Measurements from ENCODE around the gene PTK7.
A peak's percentile ranks its signal among the peaks of the same experiment; 100 is the strongest.

The PTK7 gene

DNA sequence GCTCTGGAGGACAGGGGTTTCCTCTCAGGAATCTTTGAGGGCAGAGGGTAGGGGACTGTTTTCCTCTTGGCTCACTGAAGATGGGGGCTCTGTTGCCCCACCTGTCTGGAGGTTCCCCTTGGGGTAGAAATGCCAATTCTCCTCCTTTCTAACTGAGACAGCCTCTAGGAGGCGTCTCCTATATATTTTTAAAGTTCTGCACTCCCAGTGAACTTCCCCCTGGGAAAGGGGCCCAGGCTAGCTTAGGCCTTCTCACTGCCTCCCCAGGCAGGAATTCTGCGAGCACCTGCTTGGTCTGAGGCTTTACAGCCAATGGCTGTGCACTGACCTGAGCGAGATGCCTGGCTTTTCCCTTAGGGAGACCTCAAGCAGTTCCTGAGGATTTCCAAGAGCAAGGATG lies 70.1 kb downstream of the PTK7 start:
- H3K9me3 ChIP-seq (ENCODE audit: control insufficient read depth, low read length) = no peaks in the 10 kb centered on the region
- H2AK5ac ChIP-seq (ENCODE audit: low read length, severe bottlenecking) = no peak overlapping the region
- H2BK5ac ChIP-seq (ENCODE audit: low read depth, low read length, poor library complexity, severe bottlenecking) = no peak overlapping the region
- H3K79me1 ChIP-seq (replicated peaks; ENCODE audit: low read length, poor library complexity, severe bottlenecking) = peaks cover 37% of the 10 kb centered on the region
- H3K18ac ChIP-seq (ENCODE audit: low read depth in 1 of 2, low read length in 2 of 2) = no peak overlapping the region
- no peak for DNase-seq
- H2AFZ ChIP-seq (ENCODE audit: low read depth, low read length) = no peak overlapping the region
- H3K9ac ChIP-seq (ENCODE audit: low read length) = no peak overlapping the region
- no peak overlapping the region for H3K23ac ChIP-seq (ENCODE audit: low read length in 2 of 2)
- H3K36me3 ChIP-seq (ENCODE audit: control insufficient read depth in 1 of 2, insufficient read depth in 2 of 2, low read depth in 1 of 2, low read length in 2 of 2) = peaks cover 20 to 73% of the 10 kb centered on the region in 2 experiments
- H3K4me1 ChIP-seq (ENCODE audit: control insufficient read depth, insufficient read depth, low read depth, low read length) = peaks cover 14% of the 10 kb centered on the region
- H3K27me3 ChIP-seq (ENCODE audit: control insufficient read depth in 1 of 2, insufficient read depth in 1 of 2, low read length in 2 of 2) = no peaks in the 10 kb centered on the region
- H3K14ac ChIP-seq (ENCODE audit: low read length in 2 of 2) = no peak overlapping the region
- no peak overlapping the region for H4K91ac ChIP-seq (ENCODE audit: low read length)
- no peak overlapping the region for H3K4me3 ChIP-seq (ENCODE audit: insufficient read depth in 1 of 2, low read depth in 1 of 2, low read length in 2 of 2)
- H3K27ac ChIP-seq (ENCODE audit: low read length, poor library complexity, severe bottlenecking) = no peak overlapping the region
- no peak overlapping the region for H3K4me2 ChIP-seq (ENCODE audit: low read length, poor library complexity, severe bottlenecking)
- no peak overlapping the region for H2BK120ac ChIP-seq (ENCODE audit: low read depth, low read length)
- 93% methylated on average over 3 of the region's 3 CpGs for WGBS
- no peak overlapping the region for H2BK15ac ChIP-seq (ENCODE audit: low read depth, poor library complexity, severe bottlenecking)
- no peak overlapping the region for H4K8ac ChIP-seq (ENCODE audit: low read length)
- H3K4ac ChIP-seq (ENCODE audit: low read depth in 1 of 2, low read length in 2 of 2) = no peak overlapping the region
- no peak overlapping the region for H2BK12ac ChIP-seq (ENCODE audit: low read length in 2 of 2)

DNA sequence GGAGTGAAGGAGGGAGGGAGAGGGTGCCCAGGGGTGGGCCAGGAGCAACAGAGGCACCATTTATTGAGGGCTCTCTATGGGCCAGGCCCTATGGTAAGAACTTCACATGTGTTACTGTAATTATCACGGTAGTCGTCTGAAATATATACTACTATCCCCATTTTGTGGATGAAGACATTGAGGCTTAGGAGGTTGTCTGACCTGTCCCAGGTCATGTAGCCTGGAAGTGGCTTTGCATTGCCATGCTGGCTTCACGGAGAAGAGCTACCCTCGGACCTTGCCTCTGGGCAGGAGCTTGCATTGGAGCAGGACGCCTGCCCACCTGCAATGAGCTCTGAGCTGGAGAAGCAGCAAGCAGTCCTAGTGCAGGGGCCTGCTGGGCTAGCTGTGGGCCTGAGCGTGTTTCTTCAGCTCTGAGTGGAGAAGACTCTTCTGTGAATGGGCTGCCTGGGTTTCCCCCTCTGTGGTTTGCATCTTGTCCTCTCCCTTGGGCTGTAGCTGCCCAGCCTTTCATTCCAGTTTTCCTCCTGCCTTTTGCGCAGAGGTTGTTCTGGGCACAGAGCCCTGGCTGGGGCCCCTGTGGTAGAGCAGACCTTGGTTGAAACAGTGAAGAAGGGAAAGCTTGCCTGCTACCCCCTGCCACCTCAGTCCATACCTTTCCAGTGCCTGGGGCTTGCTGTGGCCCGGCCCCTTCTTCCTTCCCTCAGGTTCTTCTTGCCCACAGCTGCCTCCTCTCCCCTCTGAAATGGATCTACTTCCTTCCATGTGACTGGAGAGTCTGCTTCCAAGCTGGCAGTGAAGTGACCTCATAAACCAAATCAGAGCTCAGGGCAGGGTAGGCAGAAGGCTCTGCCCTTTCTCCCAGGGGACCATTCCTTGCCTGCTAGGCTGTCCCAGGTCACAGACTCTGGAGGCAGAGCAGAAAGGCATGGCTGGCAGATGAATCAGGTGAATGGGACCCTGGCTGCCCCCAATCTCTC lies 70.9 kb downstream of the PTK7 start:
- H3K18ac ChIP-seq (ENCODE audit: low read depth in 1 of 2, low read length in 2 of 2) = no peak overlapping the region
- H4K8ac ChIP-seq (ENCODE audit: low read length) = no peak overlapping the region
- no peak overlapping the region for H2AK5ac ChIP-seq (ENCODE audit: low read length, severe bottlenecking)
- no peak overlapping the region for H2BK12ac ChIP-seq (ENCODE audit: low read length in 2 of 2)
- H3K4ac ChIP-seq (ENCODE audit: low read depth in 1 of 2, low read length in 2 of 2) = no peak overlapping the region
- no peak overlapping the region for H2AFZ ChIP-seq (ENCODE audit: low read depth, low read length)
- H3K14ac ChIP-seq (ENCODE audit: low read length in 2 of 2) = no peak overlapping the region
- H3K23ac ChIP-seq (ENCODE audit: low read length in 2 of 2) = no peak overlapping the region
- no peak overlapping the region for H3K4me2 ChIP-seq (ENCODE audit: low read length, poor library complexity, severe bottlenecking)
- peaks cover 20 to 70% of the 10 kb centered on the region in 2 experiments for H3K36me3 ChIP-seq (ENCODE audit: control insufficient read depth in 1 of 2, insufficient read depth in 2 of 2, low read depth in 1 of 2, low read length in 2 of 2)
- H3K27ac ChIP-seq (ENCODE audit: low read length, poor library complexity, severe bottlenecking) = no peak overlapping the region
- no peak overlapping the region for H2BK120ac ChIP-seq (ENCODE audit: low read depth, low read length)
- DNase-seq = no peak
- no peak overlapping the region for H3K4me3 ChIP-seq (ENCODE audit: insufficient read depth in 1 of 2, low read depth in 1 of 2, low read length in 2 of 2)
- H2BK5ac ChIP-seq (ENCODE audit: low read depth, low read length, poor library complexity, severe bottlenecking) = no peak overlapping the region
- no peak overlapping the region for H2BK15ac ChIP-seq (ENCODE audit: low read depth, poor library complexity, severe bottlenecking)
- H3K9ac ChIP-seq (ENCODE audit: low read length) = no peak overlapping the region
- no peaks in the 10 kb centered on the region for H3K27me3 ChIP-seq (ENCODE audit: control insufficient read depth in 1 of 2, insufficient read depth in 1 of 2, low read length in 2 of 2)
- WGBS = 93% methylated on average over 8 of the region's 8 CpGs
- peaks cover 13% of the 10 kb centered on the region for H3K4me1 ChIP-seq (ENCODE audit: control insufficient read depth, insufficient read depth, low read depth, low read length)
- H4K91ac ChIP-seq (ENCODE audit: low read length) = no peak overlapping the region
- H3K9me3 ChIP-seq (ENCODE audit: control insufficient read depth, low read length) = no peaks in the 10 kb centered on the region
- peaks cover 30% of the 10 kb centered on the region for H3K79me1 ChIP-seq (replicated peaks; ENCODE audit: low read length, poor library complexity, severe bottlenecking)

GRCh38 chr6:43147691-43148477 lies 71.8 kb downstream of the PTK7 start:
- Histone ChIP-seq H3K36me3 (ENCODE audit: control insufficient read depth in 1 of 2, insufficient read depth in 2 of 2, low read depth in 1 of 2, low read length in 2 of 2) (peaks cover 20 to 72% of the 10 kb centered on the region in 2 experiments), H2BK120ac (ENCODE audit: low read depth, low read length) (no peak overlapping the region), H3K79me1 (replicated peaks; ENCODE audit: low read length, poor library complexity, severe bottlenecking) (peaks cover 28% of the 10 kb centered on the region), H2BK5ac (ENCODE audit: low read depth, low read length, poor library complexity, severe bottlenecking) (no peak overlapping the region), H2AK5ac (ENCODE audit: low read length, severe bottlenecking) (no peak overlapping the region), H3K23ac (ENCODE audit: low read length in 2 of 2) (no peak overlapping the region), H3K27ac (ENCODE audit: low read length, poor library complexity, severe bottlenecking) (no peak overlapping the region), H2AFZ (ENCODE audit: low read depth, low read length) (no peak overlapping the region), H4K8ac (ENCODE audit: low read length) (no peak overlapping the region), H3K4me1 (ENCODE audit: control insufficient read depth, insufficient read depth, low read depth, low read length) (peaks cover 11% of the 10 kb centered on the region), H3K14ac (ENCODE audit: low read length in 2 of 2) (no peak overlapping the region), H3K9me3 (ENCODE audit: control insufficient read depth, low read length) (no peaks in the 10 kb centered on the region), H3K9ac (ENCODE audit: low read length) (no peak overlapping the region), H3K27me3 (ENCODE audit: control insufficient read depth in 1 of 2, insufficient read depth in 1 of 2, low read length in 2 of 2) (no peaks in the 10 kb centered on the region), H3K18ac (ENCODE audit: low read depth in 1 of 2, low read length in 2 of 2) (no peak overlapping the region), H2BK12ac (ENCODE audit: low read length in 2 of 2) (no peak overlapping the region), H3K4me2 (ENCODE audit: low read length, poor library complexity, severe bottlenecking) (no peak overlapping the region), H3K4ac (ENCODE audit: low read depth in 1 of 2, low read length in 2 of 2) (no peak overlapping the region), H4K91ac (ENCODE audit: low read length) (no peak overlapping the region), H2BK15ac (ENCODE audit: low read depth, poor library complexity, severe bottlenecking) (no peak overlapping the region), H3K4me3 (ENCODE audit: insufficient read depth in 1 of 2, low read depth in 1 of 2, low read length in 2 of 2) (no peak overlapping the region)
- no peak for DNase-seq
- 96% methylated on average over 6 of the region's 6 CpGs for WGBS

GRCh38 chr6:43149265-43149664 lies 73.2 kb downstream of the PTK7 start:
- Histone ChIP-seq H3K4me1 (ENCODE audit: control insufficient read depth, insufficient read depth, low read depth, low read length) (peaks cover 7% of the 10 kb centered on the region), H4K8ac (ENCODE audit: low read length) (no peak overlapping the region), H2BK5ac (ENCODE audit: low read depth, low read length, poor library complexity, severe bottlenecking) (no peak overlapping the region), H3K4me3 (ENCODE audit: insufficient read depth in 1 of 2, low read depth in 1 of 2, low read length in 2 of 2) (no peak overlapping the region), H2AK5ac (ENCODE audit: low read length, severe bottlenecking) (no peak overlapping the region), H3K36me3 (ENCODE audit: control insufficient read depth in 1 of 2, insufficient read depth in 2 of 2, low read depth in 1 of 2, low read length in 2 of 2) (peaks cover 20 to 73% of the 10 kb centered on the region in 2 experiments), H3K9ac (ENCODE audit: low read length) (peak overlapping the region; percentile 2), H2BK12ac (ENCODE audit: low read length in 2 of 2) (no peak overlapping the region), H3K4ac (ENCODE audit: low read depth in 1 of 2, low read length in 2 of 2) (no peak overlapping the region), H3K18ac (ENCODE audit: low read depth in 1 of 2, low read length in 2 of 2) (no peak overlapping the region), H3K4me2 (ENCODE audit: low read length, poor library complexity, severe bottlenecking) (no peak overlapping the region), H3K27me3 (ENCODE audit: control insufficient read depth in 1 of 2, insufficient read depth in 1 of 2, low read length in 2 of 2) (no peaks in the 10 kb centered on the region), H3K9me3 (ENCODE audit: control insufficient read depth, low read length) (no peaks in the 10 kb centered on the region), H3K79me1 (replicated peaks; ENCODE audit: low read length, poor library complexity, severe bottlenecking) (peaks cover 27% of the 10 kb centered on the region), H3K27ac (ENCODE audit: low read length, poor library complexity, severe bottlenecking) (no peak overlapping the region), H2AFZ (ENCODE audit: low read depth, low read length) (no peak overlapping the region), H2BK120ac (ENCODE audit: low read depth, low read length) (no peak overlapping the region), H3K23ac (ENCODE audit: low read length in 2 of 2) (no peak overlapping the region), H3K14ac (ENCODE audit: low read length in 2 of 2) (no peak overlapping the region), H4K91ac (ENCODE audit: low read length) (no peak overlapping the region), H2BK15ac (ENCODE audit: low read depth, poor library complexity, severe bottlenecking) (no peak overlapping the region)
- WGBS = 100% methylated on average over 1 of the region's 1 CpG
- DNase-seq = no peak

Data from mesenchymal stem cell (in vitro differentiated cells and primary cell).